ENCODE data around the gene TSPAN32. TPM values are rescaled to one million over a fixed set of nuclear protein-coding genes. Genes with fewer than 3 reads are reported as not detected.

TSPAN32 gene
- polyA plus RNA-seq, 1 donor from 2014 or later = 7.1 TPM

DNA sequence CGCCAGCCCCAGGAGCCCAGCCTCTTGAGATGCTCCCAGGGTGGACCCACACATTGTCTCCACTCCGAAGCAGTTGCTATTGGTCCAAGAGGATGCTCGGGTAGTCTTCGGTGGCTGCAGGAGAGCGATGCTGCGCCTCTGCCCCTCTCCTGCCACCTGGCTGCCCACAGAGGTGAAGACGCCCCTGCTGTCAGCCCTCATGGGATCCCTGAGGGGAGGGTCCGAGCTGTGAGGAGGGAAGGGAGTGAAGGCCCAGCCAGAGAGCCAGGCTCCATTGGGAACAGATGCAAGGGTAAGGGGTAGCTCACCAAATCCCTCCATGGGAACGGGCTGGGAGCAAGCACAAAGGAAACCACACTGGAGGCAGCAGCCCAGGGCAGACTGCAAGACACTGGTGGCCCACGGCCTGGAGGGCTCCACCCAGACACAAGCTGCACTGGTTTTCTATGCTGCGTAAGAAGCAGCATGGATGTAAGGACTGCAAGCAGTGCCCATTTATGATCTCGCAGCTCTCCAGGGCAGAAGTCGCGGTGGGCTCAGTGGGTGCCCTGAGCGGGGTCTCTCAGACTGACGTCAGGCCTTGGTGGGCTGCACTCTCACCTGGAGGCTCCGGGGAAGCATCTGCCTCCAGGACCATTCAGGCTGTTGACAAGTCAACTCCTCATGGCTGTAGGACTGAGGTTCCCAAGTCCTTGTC, 15.7 kb downstream of the TSPAN32 start:
- Mint-ChIP-seq H3K27ac (no peak overlapping the region), H3K9me3 (peaks cover 0 to 5% (median 4%) of the 10 kb centered on the region in 3 donors), H3K36me3 (peaks cover 5% of the 10 kb centered on the region), H3K4me3 (peak overlapping the region in 1 of 4 donors; percentile 45), H3K4me1 (no peaks in the 10 kb centered on the region), H3K27me3 (peaks cover under 1% of the 10 kb centered on the region)

GRCh38 chr11:2318123-2318522, 16.3 kb downstream of the TSPAN32 start:
- Mint-ChIP-seq H3K27me3 (peaks cover 4% of the 10 kb centered on the region), H3K4me3 (no peak overlapping the region), H3K9me3 (peaks cover 4 to 9% (median 8%) of the 10 kb centered on the region in 3 donors), H3K4me1 (no peaks in the 10 kb centered on the region), H3K36me3 (peaks cover 5% of the 10 kb centered on the region), H3K27ac (no peak overlapping the region)

DNA sequence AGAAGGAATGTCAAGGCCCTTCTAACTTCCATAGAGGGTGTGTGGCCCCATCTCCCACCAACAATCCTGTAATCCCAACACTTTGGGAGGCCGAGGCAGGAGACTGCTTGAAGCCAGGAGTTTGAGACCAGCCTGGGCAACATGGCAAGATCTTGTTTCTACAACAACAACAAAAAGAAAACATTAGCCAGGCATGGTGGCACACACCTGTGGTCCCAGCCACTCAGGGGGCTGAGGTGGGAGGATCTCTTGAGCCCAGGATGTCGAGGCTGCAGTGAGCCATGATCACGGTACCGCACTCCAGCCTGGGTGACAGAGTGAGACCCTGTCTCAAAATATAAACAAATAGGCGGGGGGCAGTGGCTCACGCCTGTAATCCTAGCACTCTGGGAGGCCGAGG, 16.9 kb downstream of the TSPAN32 start:
- Mint-ChIP-seq H3K27me3 (peaks cover 4% of the 10 kb centered on the region), H3K4me3 (no peak overlapping the region), H3K9me3 (peaks cover 4 to 13% (median 8%) of the 10 kb centered on the region in 3 donors), H3K4me1 (no peaks in the 10 kb centered on the region), H3K27ac (no peak overlapping the region), H3K36me3 (peaks cover 5% of the 10 kb centered on the region)

- Mint-ChIP-seq H3K4me1 (no peaks in the 10 kb centered on the region), H3K4me3 (no peak overlapping the region), H3K27ac (no peak overlapping the region), H3K27me3 (peaks cover 4% of the 10 kb centered on the region), H3K9me3 (peaks cover 4 to 13% (median 8%) of the 10 kb centered on the region in 3 donors), H3K36me3 (peaks cover 5% of the 10 kb centered on the region)
Measured at GRCh38 chr11:2319791-2320472, 18.1 kb downstream of the TSPAN32 start.

DNA sequence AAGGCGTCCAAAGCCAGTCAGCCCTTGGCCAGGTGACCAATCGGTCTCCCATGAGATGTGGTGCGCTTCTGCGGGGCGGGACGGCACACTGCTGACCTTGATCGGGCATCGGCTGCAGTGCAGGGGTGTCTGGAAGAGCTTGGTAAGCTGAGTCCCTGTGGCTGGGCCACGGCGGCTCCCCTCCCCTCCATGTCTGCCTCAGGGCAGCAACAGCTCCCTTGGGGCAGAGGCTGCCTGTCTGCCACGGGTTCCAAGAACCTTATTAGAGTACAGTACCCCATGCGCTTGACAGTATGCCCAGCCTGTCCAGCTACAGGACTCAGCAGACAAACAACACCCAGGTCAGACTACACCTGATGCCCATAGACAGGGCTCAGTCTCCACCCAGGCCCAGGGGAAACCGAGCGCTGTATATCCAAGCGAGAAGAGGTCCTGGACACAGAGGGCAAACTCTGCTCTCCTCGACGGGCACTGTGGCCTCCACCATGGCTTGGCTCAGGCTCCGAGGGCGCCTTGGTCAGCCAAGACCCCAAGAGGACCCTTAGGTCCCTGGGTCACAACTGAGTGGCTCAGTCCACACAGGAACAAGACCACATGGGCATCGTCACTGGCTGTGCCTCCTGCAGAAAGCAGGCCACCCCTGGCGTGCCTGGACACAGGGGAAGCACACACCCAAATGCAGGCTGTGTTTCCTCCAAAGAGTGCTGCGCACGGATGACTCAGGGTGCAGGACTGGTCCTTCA, 18.9 kb downstream of the TSPAN32 start:
- Mint-ChIP-seq H3K9me3 (peaks cover 4 to 13% (median 8%) of the 10 kb centered on the region in 3 donors), H3K4me3 (no peak overlapping the region), H3K27ac (peak overlapping the region in 1 of 3 donors; percentile 17), H3K4me1 (no peaks in the 10 kb centered on the region), H3K27me3 (peaks cover 4% of the 10 kb centered on the region), H3K36me3 (peaks cover 5% of the 10 kb centered on the region)

GRCh38 chr11:2321311-2321683, 19.5 kb downstream of the TSPAN32 start:
- H3K9me3 Mint-ChIP-seq = peaks cover 4 to 13% (median 8%) of the 10 kb centered on the region in 3 donors
- peak overlapping the region in 1 of 3 donors; percentile 17 for H3K27ac Mint-ChIP-seq
- H3K4me3 Mint-ChIP-seq = no peak overlapping the region
- H3K4me1 Mint-ChIP-seq = peaks cover 0 to 2% (median 0%) of the 10 kb centered on the region in 3 donors
- peaks cover 5% of the 10 kb centered on the region for H3K36me3 Mint-ChIP-seq
- H3K27me3 Mint-ChIP-seq = peaks cover 4% of the 10 kb centered on the region

DNA sequence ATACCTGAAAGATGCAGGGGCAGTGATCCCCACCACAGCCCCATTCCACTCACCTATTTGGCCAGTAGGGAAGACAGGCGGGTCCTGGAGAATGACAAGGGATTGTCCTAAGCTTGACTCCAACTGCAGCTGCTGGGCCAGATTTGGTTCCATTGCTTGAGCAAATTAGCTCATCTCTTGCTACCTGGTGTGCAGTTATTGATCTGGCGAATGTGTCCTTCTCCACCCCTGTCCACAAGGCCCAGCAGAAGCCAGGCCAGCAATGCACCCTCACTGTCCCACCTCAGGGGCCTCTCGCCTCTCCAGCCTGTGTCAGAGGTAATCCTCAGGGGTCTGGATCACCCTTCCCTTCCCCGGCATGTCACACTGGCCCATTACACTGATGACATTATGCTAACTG, 23.3 kb downstream of the TSPAN32 start:
- Mint-ChIP-seq H3K4me3 (no peak overlapping the region), H3K36me3 (no peaks in the 10 kb centered on the region), H3K27me3 (peaks cover 4% of the 10 kb centered on the region), H3K4me1 (peaks cover 0 to 2% (median 0%) of the 10 kb centered on the region in 3 donors), H3K9me3 (peaks cover 4 to 13% (median 11%) of the 10 kb centered on the region in 3 donors), H3K27ac (no peak overlapping the region)

GRCh38 chr11:2325719-2326118, 23.9 kb downstream of the TSPAN32 start:
- Mint-ChIP-seq H3K27ac (no peak overlapping the region), H3K9me3 (peaks cover 4 to 14% (median 13%) of the 10 kb centered on the region in 3 donors), H3K4me1 (peaks cover 0 to 2% (median 0%) of the 10 kb centered on the region in 3 donors), H3K27me3 (peaks cover 4% of the 10 kb centered on the region), H3K4me3 (no peak overlapping the region), H3K36me3 (no peaks in the 10 kb centered on the region)

GRCh38 chr11:2327032-2327431, 25.2 kb downstream of the TSPAN32 start:
- Mint-ChIP-seq H3K4me1 (peaks cover 0 to 2% (median 0%) of the 10 kb centered on the region in 3 donors), H3K27me3 (peaks cover 4% of the 10 kb centered on the region), H3K9me3 (peaks cover 4 to 13% (median 12%) of the 10 kb centered on the region in 3 donors), H3K27ac (no peak overlapping the region), H3K4me3 (no peak overlapping the region), H3K36me3 (no peaks in the 10 kb centered on the region)

DNA sequence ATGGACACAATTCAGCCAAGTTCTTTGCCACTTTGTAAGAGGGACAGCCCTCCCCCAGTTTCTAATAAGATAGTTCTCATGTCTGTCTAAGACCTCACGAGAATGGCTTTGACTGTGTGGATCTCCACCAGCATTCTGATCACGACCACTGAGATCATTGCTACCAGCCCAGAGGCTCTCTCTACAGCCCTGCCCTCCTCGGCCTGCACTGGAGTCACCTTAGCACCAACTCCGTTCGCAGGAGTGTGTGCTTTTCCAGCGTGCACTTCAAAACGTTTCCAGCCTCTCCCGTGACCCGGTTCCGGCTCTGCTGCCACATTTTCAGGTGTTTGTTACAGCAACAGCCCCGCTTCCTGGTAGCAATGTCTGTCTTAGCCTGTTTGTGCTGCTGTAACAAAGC, 26.2 kb downstream of the TSPAN32 start:
- H3K27me3 Mint-ChIP-seq = no peaks in the 10 kb centered on the region
- no peaks in the 10 kb centered on the region for H3K36me3 Mint-ChIP-seq
- H3K9me3 Mint-ChIP-seq = peaks cover under 1 to 9% (median 4%) of the 10 kb centered on the region in 3 donors
- H3K4me1 Mint-ChIP-seq = peaks cover 0 to 2% (median 0%) of the 10 kb centered on the region in 3 donors
- no peak overlapping the region for H3K27ac Mint-ChIP-seq
- peak overlapping the region in 1 of 4 donors; percentile 12 for H3K4me3 Mint-ChIP-seq

GRCh38 chr11:2328656-2329354, 27.0 kb downstream of the TSPAN32 start:
- no peak overlapping the region for H3K27ac Mint-ChIP-seq

GRCh38 chr11:2329551-2329950, 27.7 kb downstream of the TSPAN32 start:
- H3K27me3 Mint-ChIP-seq = no peaks in the 10 kb centered on the region

More at GRCh38 chr11:2328656-2329354, 27.0 kb downstream of the TSPAN32 start:
- Mint-ChIP-seq H3K4me1 (peaks cover 0 to 2% (median 0%) of the 10 kb centered on the region in 3 donors), H3K9me3 (peaks cover 0 to 9% (median 0%) of the 10 kb centered on the region in 3 donors), H3K36me3 (no peaks in the 10 kb centered on the region), H3K4me3 (no peak overlapping the region), H3K27me3 (no peaks in the 10 kb centered on the region)

DNA sequence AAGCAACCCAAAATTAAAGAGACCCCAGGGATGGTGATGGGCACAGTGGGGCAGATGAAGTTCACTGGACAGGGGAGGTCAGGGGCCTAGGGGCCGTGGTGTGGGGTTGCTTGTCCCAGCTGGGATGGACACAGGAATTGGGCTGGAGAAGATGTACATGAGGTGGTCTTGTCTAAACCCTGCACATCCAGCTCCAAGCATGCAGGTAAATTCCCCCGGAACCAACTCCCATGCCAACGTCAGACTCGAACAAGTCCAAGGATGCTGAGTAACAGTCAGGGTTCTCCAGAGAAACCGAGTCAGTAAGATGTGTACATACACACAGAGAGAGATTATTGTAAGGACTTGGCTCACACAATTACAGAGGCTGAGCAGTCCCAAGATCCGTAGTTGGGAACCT, 28.9 kb downstream of the TSPAN32 start:
- Mint-ChIP-seq H3K4me1 (peaks cover 0 to 2% (median 0%) of the 10 kb centered on the region in 3 donors), H3K9me3 (peaks cover 0 to 9% (median 0%) of the 10 kb centered on the region in 3 donors), H3K27ac (no peak overlapping the region), H3K27me3 (no peaks in the 10 kb centered on the region), H3K4me3 (peak overlapping the region in 2 of 4 donors; percentile 57 to 71), H3K36me3 (no peaks in the 10 kb centered on the region)

More at GRCh38 chr11:2329551-2329950, 27.7 kb downstream of the TSPAN32 start:
- peak overlapping the region in 1 of 3 donors; percentile 36 for H3K27ac Mint-ChIP-seq
- peaks cover 0 to 9% (median 0%) of the 10 kb centered on the region in 3 donors for H3K9me3 Mint-ChIP-seq
- H3K4me3 Mint-ChIP-seq = no peak overlapping the region
- no peaks in the 10 kb centered on the region for H3K36me3 Mint-ChIP-seq
- peaks cover 0 to 2% (median 0%) of the 10 kb centered on the region in 3 donors for H3K4me1 Mint-ChIP-seq

GRCh38 chr11:2331404-2331803, 29.6 kb downstream of the TSPAN32 start:
- Mint-ChIP-seq H3K4me1 (no peaks in the 10 kb centered on the region), H3K4me3 (peak overlapping the region in 1 of 4 donors; percentile 39), H3K9me3 (peaks cover 0 to 9% (median 0%) of the 10 kb centered on the region in 3 donors), H3K27me3 (no peaks in the 10 kb centered on the region), H3K27ac (no peak overlapping the region), H3K36me3 (no peaks in the 10 kb centered on the region)
